NT2/D1 (cell line): Measurements from ENCODE around the gene GALNT9.
"Not testable (repeated sequence)": the region's sequence is repeated elsewhere in the genome, so short reads cannot be mapped to it uniquely, and the experiment has no call there.

Experiments used
- DNase-seq: peaks from one replicate; pipeline ENCODE4 v3.0.0-alpha.2; 2011; ENCODE audit warnings: low read depth, low spot score
- H3K27me3 ChIP-seq: 2 replicates; pipeline ENCODE4 v1.6.0; 2011; ENCODE audit warnings: mild to moderate bottlenecking; ENCODE audit not compliant: insufficient read length, insufficient read depth
- H3K36me3 ChIP-seq: 2 replicates; pipeline ENCODE4 v1.6.1; 2011; ENCODE audit warnings: mild to moderate bottlenecking, low read length, mixed read lengths; ENCODE audit not compliant: insufficient read depth, insufficient read length
- H3K4me1 ChIP-seq: 2 replicates; pipeline ENCODE4 v1.5.1; 2011; ENCODE audit not compliant: insufficient read depth, insufficient read length
- H3K4me3 ChIP-seq: 2 replicates; pipeline ENCODE4 v1.5.1; 2011; ENCODE audit warnings: low read depth; ENCODE audit not compliant: insufficient read length
- H3K9ac ChIP-seq: 2 replicates; pipeline ENCODE4 v1.6.0; 2011; ENCODE audit warnings: low read depth; ENCODE audit not compliant: insufficient read length
- H3K9me3 ChIP-seq: 2 replicates; pipeline ENCODE4 v1.5.1; 2011; ENCODE audit warnings: mild to moderate bottlenecking, low read length; ENCODE audit not compliant: insufficient read depth
- SUZ12 ChIP-seq: IDR thresholded peaks from 2 replicates; pipeline ENCODE4 v1.6.1; 2011; ENCODE audit not compliant: insufficient read length, insufficient read depth; ENCODE audit errors: extremely low read depth
- YY1 ChIP-seq: IDR thresholded peaks from 2 replicates; pipeline ENCODE4 v1.6.1; 2011; ENCODE audit not compliant: insufficient read length, insufficient read depth
- ZNF274 ChIP-seq: IDR thresholded peaks from 2 replicates; pipeline ENCODE4 v1.6.1; 2011; ENCODE audit warnings: mild to moderate bottlenecking, low read depth, low read length

Gene GALNT9

DNA sequence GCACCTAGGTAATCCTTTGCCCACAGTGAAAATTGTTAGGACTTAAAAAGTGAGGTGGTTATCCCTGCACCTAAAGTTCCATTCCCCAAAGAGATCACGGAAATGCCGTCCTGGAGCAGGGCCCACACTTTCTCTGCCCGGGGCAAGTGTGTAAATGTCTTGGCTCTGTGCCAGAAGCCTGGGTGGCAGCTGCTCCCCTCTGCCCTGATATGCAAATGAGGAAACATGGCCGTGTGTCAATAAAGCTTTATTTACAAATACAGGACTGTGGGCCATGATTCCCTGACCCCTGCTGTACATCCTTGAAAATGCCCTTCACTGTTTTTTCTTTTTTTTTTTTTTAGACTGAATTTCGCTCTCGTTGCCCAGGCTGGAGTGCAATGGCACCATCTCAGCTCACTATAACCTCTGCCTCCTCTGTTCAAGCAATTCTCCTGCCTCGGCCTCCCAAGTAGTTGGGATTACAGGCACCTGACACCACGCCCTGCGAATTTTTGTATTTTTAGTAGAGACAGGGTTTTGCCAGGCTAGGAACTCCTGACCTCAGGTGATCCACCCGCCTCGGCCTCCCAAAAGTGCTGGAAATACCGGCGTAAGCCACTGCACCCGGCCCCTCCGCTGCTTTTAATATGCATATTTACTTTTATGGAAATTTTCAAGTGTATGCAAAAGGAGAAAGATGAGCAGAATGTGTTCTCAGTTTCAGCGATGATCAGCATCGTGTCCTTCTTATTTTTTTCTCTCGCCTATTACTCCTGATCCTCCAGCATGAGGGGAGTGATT lies 75.5 kb downstream of the GALNT9 start:
- no peak overlapping the region for H3K9ac ChIP-seq
- H3K4me1 ChIP-seq = peaks cover 4% of the 10 kb centered on the region
- no peak overlapping the region for H3K4me3 ChIP-seq
- H3K27me3 ChIP-seq = peaks cover 27% of the 10 kb centered on the region
- TF ChIP-seq SUZ12 (no peak), ZNF274 (no peak), YY1 (no peak)
- H3K9me3 ChIP-seq = no peaks in the 10 kb centered on the region
- no peak for DNase-seq
- no peaks in the 10 kb centered on the region for H3K36me3 ChIP-seq

- not testable (repeated sequence) for H3K36me3 ChIP-seq, H3K9me3 ChIP-seq, DNase-seq, H3K9ac ChIP-seq, H3K4me3 ChIP-seq, H3K4me1 ChIP-seq
- H3K27me3 ChIP-seq = peaks cover 33% of the 10 kb centered on the region
Observed at GRCh38 chr12:132252981-132253380, 76.4 kb downstream of the GALNT9 start.

- no peaks in the 10 kb centered on the region for H3K36me3 ChIP-seq
- DNase-seq = no peak
- H3K27me3 ChIP-seq = peaks cover 42% of the 10 kb centered on the region
- no peak overlapping the region for H3K9ac ChIP-seq
- no peak overlapping the region for H3K4me3 ChIP-seq
- H3K4me1 ChIP-seq = peaks cover 4% of the 10 kb centered on the region
- TF ChIP-seq ZNF274 = no peak
- no peak for TF ChIP-seq YY1
- TF ChIP-seq SUZ12 = no peak
- peaks cover 7% of the 10 kb centered on the region; the same call in 1 of the 2 replicates for H3K9me3 ChIP-seq
Observed at GRCh38 chr12:132251741-132252490, 77.5 kb downstream of the GALNT9 start.

GRCh38 chr12:132251310-132251709 lies 78.1 kb downstream of the GALNT9 start:
- Histone ChIP-seq H3K27me3 (peaks cover 42% of the 10 kb centered on the region), H3K36me3 (no peaks in the 10 kb centered on the region), H3K4me3 (no peak overlapping the region), H3K9ac (no peak overlapping the region), H3K4me1 (peaks cover 4% of the 10 kb centered on the region), H3K9me3 (peaks cover 7% of the 10 kb centered on the region; the same call in 1 of the 2 replicates)
- TF ChIP-seq YY1 (no peak), SUZ12 (no peak), ZNF274 (no peak)
- DNase-seq = no peak

- Histone ChIP-seq H3K4me1 (peaks cover 3% of the 10 kb centered on the region), H3K27me3 (peaks cover 41% of the 10 kb centered on the region), H3K36me3 (no peaks in the 10 kb centered on the region), H3K9ac (no peak overlapping the region), H3K9me3 (peaks cover 7% of the 10 kb centered on the region; the same call in 1 of the 2 replicates), H3K4me3 (no peak overlapping the region)
- no peak for DNase-seq
- TF ChIP-seq SUZ12 = no peak
- no peak for TF ChIP-seq ZNF274
- TF ChIP-seq YY1 = no peak
Observed at GRCh38 chr12:132250707-132251106, 78.7 kb downstream of the GALNT9 start.

- Histone ChIP-seq H3K27me3 (peaks cover 43% of the 10 kb centered on the region), H3K4me1 (no peaks in the 10 kb centered on the region)
- TF ChIP-seq YY1 = no peak
- no peak for TF ChIP-seq SUZ12
- TF ChIP-seq ZNF274 = no peak
Observed at GRCh38 chr12:132249689-132250478, 79.5 kb downstream of the GALNT9 start.

DNA sequence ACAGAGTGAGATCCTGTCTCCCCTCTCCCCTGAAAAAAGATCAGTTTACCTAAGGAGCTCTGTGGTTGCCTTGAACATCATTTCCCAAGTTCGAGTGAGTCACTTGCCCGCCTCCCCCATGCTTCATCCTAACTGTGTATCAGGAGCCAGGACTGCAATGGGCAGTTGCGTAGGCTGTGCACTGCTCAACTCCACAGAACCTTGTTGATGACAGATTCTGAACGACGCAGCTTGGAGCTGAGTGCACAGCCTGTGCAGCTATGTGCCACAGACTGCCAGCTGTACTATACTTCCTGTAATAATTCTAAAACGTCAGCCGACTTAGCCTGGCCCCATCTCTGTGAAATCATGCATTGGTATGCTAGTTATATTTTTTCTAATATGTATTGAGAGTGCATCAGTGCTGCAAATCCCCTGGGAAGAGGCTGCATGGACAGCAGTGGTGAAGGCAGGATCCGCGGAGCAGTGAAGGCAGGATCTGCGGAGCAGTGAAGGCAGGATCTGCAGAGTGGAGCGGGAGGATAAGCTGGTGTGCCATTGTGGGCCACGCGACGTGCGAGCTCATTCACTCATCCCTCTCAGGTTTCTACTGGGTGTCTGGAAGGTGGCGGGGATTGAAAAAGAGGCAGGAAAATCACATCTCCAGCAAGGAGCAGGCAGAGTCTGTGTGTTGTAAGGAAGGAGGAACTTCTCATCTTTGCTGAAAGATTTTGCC lies 80.8 kb downstream of the GALNT9 start:
- Histone ChIP-seq H3K36me3 (no peaks in the 10 kb centered on the region), H3K27me3 (peaks cover 45% of the 10 kb centered on the region), H3K4me1 (peaks cover under 1% of the 10 kb centered on the region), H3K9me3 (peaks cover 7% of the 10 kb centered on the region; the same call in 1 of the 2 replicates), H3K4me3 (no peak overlapping the region), H3K9ac (no peak overlapping the region)
- no peak for TF ChIP-seq SUZ12
- no peak for TF ChIP-seq YY1
- TF ChIP-seq ZNF274 = no peak
- DNase-seq = no peak

More at GRCh38 chr12:132249689-132250478, 79.5 kb downstream of the GALNT9 start:
- Histone ChIP-seq H3K4me3 (no peak overlapping the region), H3K36me3 (no peaks in the 10 kb centered on the region), H3K9me3 (peaks cover 7% of the 10 kb centered on the region; the same call in 1 of the 2 replicates), H3K9ac (no peak overlapping the region)
- DNase-seq = no peak
